Brain pericyte (primary cell): ENCODE data around the gene PTPMT1.

Experiments
- DNase-seq: peaks from one replicate; pipeline ENCODE4 v3.0.0-alpha.2; 2012; ENCODE audit warnings: low read depth, low spot score

The PTPMT1 gene

GRCh38 chr11:47578524-47579494, 13.4 kb downstream of the PTPMT1 start, which contains the start of the genes KBTBD4 and NDUFS3:
KBTBD4 (minus strand) TSS chr11:47578970; CDS start chr11:47578951, 19 bp downstream.
NDUFS3 (plus strand) TSS chr11:47579074; CDS start chr11:47579092, 18 bp downstream.
- DNase-seq: peak; percentile 76

- DNase-seq: no peak
Observed at GRCh38 chr11:47583844-47584243, 18.4 kb downstream of the PTPMT1 start.

GRCh38 chr11:47586098-47586855, 20.9 kb downstream of the PTPMT1 start, which contains the start of gene FAM180B:
FAM180B (plus strand) TSS chr11:47586678; CDS start chr11:47586769, 91 bp downstream.
- no peak for DNase-seq

- no peak for DNase-seq
Observed at GRCh38 chr11:47587039-47587716, 21.8 kb downstream of the PTPMT1 start.

- DNase-seq: no peak
Observed at GRCh38 chr11:47587723-47588326, 22.4 kb downstream of the PTPMT1 start.

GRCh38 chr11:47589118-47589517, 23.7 kb downstream of the PTPMT1 start:
- DNase-seq: no peak

- no peak for DNase-seq
Observed at GRCh38 chr11:47589584-47589976, 24.2 kb downstream of the PTPMT1 start.

GRCh38 chr11:47589977-47590861, 24.8 kb downstream of the PTPMT1 start:
- no peak for DNase-seq

GRCh38 chr11:47591764-47592163, 26.4 kb downstream of the PTPMT1 start:
- DNase-seq: no peak

- no peak for DNase-seq
Observed at GRCh38 chr11:47592251-47592650, 26.9 kb downstream of the PTPMT1 start.

GRCh38 chr11:47592970-47593369, 27.6 kb downstream of the PTPMT1 start:
- DNase-seq: no peak

- no peak for DNase-seq
Observed at GRCh38 chr11:47593492-47593933, 28.1 kb downstream of the PTPMT1 start.

- no peak for DNase-seq
Observed at GRCh38 chr11:47593934-47594855, 28.8 kb downstream of the PTPMT1 start, which contains the start of gene C1QTNF4. C1QTNF4 (minus strand) TSS chr11:47594411; CDS start chr11:47590810, 3,601 bp downstream.

- no peak for DNase-seq
Observed at GRCh38 chr11:47595029-47595428, 29.6 kb downstream of the PTPMT1 start.

- DNase-seq: no peak
Observed at GRCh38 chr11:47595967-47596366, 30.6 kb downstream of the PTPMT1 start.

- no peak for DNase-seq
Observed at GRCh38 chr11:47599902-47600301, 34.5 kb downstream of the PTPMT1 start.

GRCh38 chr11:47603295-47603694, 37.9 kb downstream of the PTPMT1 start:
- DNase-seq: no peak

GRCh38 chr11:47605921-47606320, 40.5 kb downstream of the PTPMT1 start:
- no peak for DNase-seq

- no peak for DNase-seq
Observed at GRCh38 chr11:47606731-47607130, 41.3 kb downstream of the PTPMT1 start.
